ENCODE data around the gene EEF1AKMT4. TPM values are rescaled to one million over a fixed set of nuclear protein-coding genes. Genes with fewer than 3 reads are reported as not detected.

EEF1AKMT4 gene
- total and polyA plus RNA-seq, 2 of the 4 experiments (the other 2 are of a cell fraction) = 2.9 to 3.6 TPM

DNA sequence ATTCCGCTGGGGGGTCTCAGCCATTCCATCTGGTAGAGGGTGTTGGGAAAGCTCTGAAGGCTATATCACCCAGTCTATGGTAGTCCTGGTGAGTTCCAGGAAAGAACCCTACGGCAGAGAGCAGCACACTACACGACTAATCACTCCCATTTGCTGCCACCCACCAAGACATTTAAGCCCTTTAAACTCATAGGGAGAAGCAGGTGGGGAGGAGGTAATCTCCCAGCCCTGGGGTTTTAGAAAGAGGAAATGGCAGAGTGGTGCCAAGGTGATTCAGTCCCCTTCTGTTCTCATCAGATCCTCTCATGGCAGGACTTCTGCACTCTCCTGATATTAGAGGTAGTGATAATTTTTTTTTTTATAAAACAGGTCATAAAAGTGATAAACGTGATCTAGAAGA, 30.7 kb upstream of the EEF1AKMT4 start:
- Histone ChIP-seq H3K4me3 (ENCODE audit: insufficient read depth, low read depth, low read length) (no peak overlapping the region), H3K27ac (ENCODE audit: insufficient read depth, low read length) (no peak overlapping the region), H2BK20ac (ENCODE audit: low read depth, low read length) (no peak overlapping the region), H3K9ac (ENCODE audit: low read depth, low read length) (no peak overlapping the region), H3K4me2 (ENCODE audit: low read depth, low read length) (no peak overlapping the region), H3K14ac (replicated peaks; ENCODE audit: low read depth, low read length) (no peak overlapping the region), H3K18ac (ENCODE audit: low read depth, low read length) (no peak overlapping the region), H2AK5ac (ENCODE audit: low read depth, low read length) (no peak overlapping the region), H4K91ac (ENCODE audit: insufficient read depth, low read depth, low read length) (no peak overlapping the region), H2BK5ac (ENCODE audit: low read depth, low read length, poor library complexity, severe bottlenecking) (no peak overlapping the region), H3K23ac (ENCODE audit: low read depth, low read length) (no peak overlapping the region), H2BK15ac (ENCODE audit: low read depth, low read length) (no peak overlapping the region), H3K36me3 (ENCODE audit: control insufficient read depth, insufficient read depth, low read length) (no peaks in the 10 kb centered on the region), H3K9me3 (ENCODE audit: control insufficient read depth, insufficient read depth, low read length) (no peaks in the 10 kb centered on the region), H2AK9ac (replicated peaks; ENCODE audit: low read depth, low read length, poor library complexity) (no peak overlapping the region), H3K56ac (ENCODE audit: extremely low read depth, insufficient read depth, low read length) (no peak overlapping the region), H3K79me1 (ENCODE audit: low read depth in 1 of 2, low read length in 2 of 2) (no peaks in the 10 kb centered on the region), H2AFZ (replicated peaks; ENCODE audit: low read length, poor library complexity) (no peak overlapping the region), H3K4me1 (ENCODE audit: control insufficient read depth, insufficient read depth, low read length) (no peaks in the 10 kb centered on the region), H3K9me1 (ENCODE audit: insufficient read depth, low read length) (no peaks in the 10 kb centered on the region), H2BK120ac (ENCODE audit: low read depth, low read length) (no peak overlapping the region), H4K8ac (ENCODE audit: low read depth in 2 of 2, low read length in 2 of 2) (no peak overlapping the region), H3K4ac (ENCODE audit: low read depth, low read length) (no peak overlapping the region), H3K27me3 (ENCODE audit: control insufficient read depth, insufficient read depth, low read length) (peaks cover 3% of the 10 kb centered on the region; the same call in 1 of the 2 replicates), H4K20me1 (ENCODE audit: insufficient read depth, low read length) (no peaks in the 10 kb centered on the region), H4K5ac (ENCODE audit: low read depth, low read length) (no peak overlapping the region)
- DNase-seq (no peak), ATAC-seq (ENCODE audit: low read depth) (no peak)
- TF ChIP-seq RAD21 (IDR thresholded peaks at IDR 0.05; ENCODE audit: low read length) = no peak
- no peak for TF ChIP-seq POLR2A (IDR thresholded peaks at IDR 0.05; ENCODE audit: low read depth, low read length)
- no peak for TF ChIP-seq RFX5 (IDR thresholded peaks at IDR 0.05; ENCODE audit: low read depth, low read length)
- TF ChIP-seq ELK1 (IDR thresholded peaks at IDR 0.05; ENCODE audit: borderline replicate concordance, low read depth, low read length) = no peak
- TF ChIP-seq CEBPB (IDR thresholded peaks at IDR 0.05; ENCODE audit: low read depth, low read length) = no peak
- no peak for TF ChIP-seq FOS (IDR thresholded peaks at IDR 0.05; ENCODE audit: low read depth, low read length)
- no peak for TF ChIP-seq MXI1 (IDR thresholded peaks at IDR 0.05; ENCODE audit: borderline replicate concordance, low read depth, low read length)
- TF ChIP-seq USF2 (IDR thresholded peaks at IDR 0.05; ENCODE audit: low read depth, low read length) = no peak
- no peak for TF ChIP-seq RCOR1 (IDR thresholded peaks at IDR 0.05; ENCODE audit: insufficient replicate concordance, low read length)
- TF ChIP-seq MAZ (IDR thresholded peaks at IDR 0.05; ENCODE audit: borderline replicate concordance, low read depth, low read length) = no peak
- no peak for TF ChIP-seq BHLHE40 (IDR thresholded peaks at IDR 0.05; ENCODE audit: low read depth, low read length)
- TF ChIP-seq CHD1 (IDR thresholded peaks at IDR 0.05; ENCODE audit: low read depth, low read length) = no peak
- POLR2A ChIA-PET (ENCODE audit: unreplicated experiment) = no interaction called here
- no CpG with 5 or more reads among the region's 4 CpGs for WGBS, 2 experiments (ENCODE audit: extremely low coverage in 2 of 2, insufficient read length in 1 of 2)
- intact Hi-C loops (cut with micrococcal nuclease) = no loop called here
- BruUV-seq (replicated peaks) = no TSS peak
- CTCF ChIA-PET = no interaction called here
- in situ Hi-C loops (cut with MboI; ENCODE audit: low sequenced_read_pairs) = no loop called here
- dilution Hi-C loops (cut with HindIII; ENCODE audit: low sequenced_read_pairs, unreplicated experiment) = no loop called here

Data from IMR-90 (cell line).